Measurements from ENCODE around the gene PLEKHA5. TPM values are rescaled to one million over a fixed set of nuclear protein-coding genes. Genes with fewer than 3 reads are reported as not detected.

The PLEKHA5 gene
- total RNA-seq, 1 experiment from 2014 or later = 14.0 TPM

DNA sequence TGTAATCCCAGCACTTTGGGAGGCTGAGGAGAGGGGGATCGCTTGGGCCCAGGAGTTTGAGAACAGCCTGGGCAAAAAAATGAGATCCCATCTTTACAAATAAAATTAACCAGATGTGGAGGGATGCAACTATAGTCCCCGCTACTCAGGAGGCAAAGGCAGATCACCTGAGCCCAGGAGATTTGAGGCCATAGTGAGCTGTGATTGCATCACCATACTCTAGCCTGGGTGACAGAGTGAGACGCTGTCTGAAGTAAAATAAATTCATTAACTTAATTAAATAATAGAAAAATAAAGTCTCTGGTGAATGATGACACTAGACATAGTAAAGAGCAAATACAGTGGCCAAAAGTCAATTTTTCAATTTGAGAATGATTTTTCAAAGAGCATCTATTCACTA lies 16.1 kb upstream of the PLEKHA5 start:
- no TSS peak for BruUV-seq (replicated peaks)
- ChIA-PET POLR2A (ENCODE audit: low non-redundant PET) (no interaction called here), CTCF (interaction anchor here (0.6 kb wide), 1 partner anchor 102 kb away, joined by 3 read pairs; no protein-coding TSS in a partner anchor)
- Histone ChIP-seq H3K27ac (ENCODE audit: low read depth, low read length, poor library complexity, severe bottlenecking) (no peak overlapping the region), H3K4me1 (ENCODE audit: insufficient read depth, low read length, poor library complexity, severe bottlenecking) (no peaks in the 10 kb centered on the region), H3K27me3 (replicated peaks; ENCODE audit: insufficient read depth, low read depth, low read length, poor library complexity) (no peaks in the 10 kb centered on the region), H3K4me3 (ENCODE audit: low read depth, low read length, poor library complexity, severe bottlenecking) (no peak overlapping the region), H3K9me3 (ENCODE audit: low read depth, low read length, poor library complexity, severe bottlenecking) (no peaks in the 10 kb centered on the region), H3K36me3 (ENCODE audit: insufficient read depth, low read length, poor library complexity, severe bottlenecking) (no peaks in the 10 kb centered on the region)
- DNase-seq (ENCODE audit: low spot score) = no peak
- TF ChIP-seq, protein P1, sequence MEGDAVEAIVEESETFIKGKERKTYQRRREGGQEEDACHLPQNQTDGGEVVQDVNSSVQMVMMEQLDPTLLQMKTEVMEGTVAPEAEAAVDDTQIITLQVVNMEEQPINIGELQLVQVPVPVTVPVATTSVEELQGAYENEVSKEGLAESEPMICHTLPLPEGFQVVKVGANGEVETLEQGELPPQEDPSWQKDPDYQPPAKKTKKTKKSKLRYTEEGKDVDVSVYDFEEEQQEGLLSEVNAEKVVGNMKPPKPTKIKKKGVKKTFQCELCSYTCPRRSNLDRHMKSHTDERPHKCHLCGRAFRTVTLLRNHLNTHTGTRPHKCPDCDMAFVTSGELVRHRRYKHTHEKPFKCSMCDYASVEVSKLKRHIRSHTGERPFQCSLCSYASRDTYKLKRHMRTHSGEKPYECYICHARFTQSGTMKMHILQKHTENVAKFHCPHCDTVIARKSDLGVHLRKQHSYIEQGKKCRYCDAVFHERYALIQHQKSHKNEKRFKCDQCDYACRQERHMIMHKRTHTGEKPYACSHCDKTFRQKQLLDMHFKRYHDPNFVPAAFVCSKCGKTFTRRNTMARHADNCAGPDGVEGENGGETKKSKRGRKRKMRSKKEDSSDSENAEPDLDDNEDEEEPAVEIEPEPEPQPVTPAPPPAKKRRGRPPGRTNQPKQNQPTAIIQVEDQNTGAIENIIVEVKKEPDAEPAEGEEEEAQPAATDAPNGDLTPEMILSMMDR (conservative IDR thresholded peaks at IDR 0.05; ENCODE audit: low read depth, low read length) = no peak
- no peak for TF ChIP-seq EZH2 (IDR thresholded peaks at IDR 0.05; ENCODE audit: borderline replicate concordance, low read depth, low read length, poor library complexity, severe bottlenecking)
- intact Hi-C loops (cut with micrococcal nuclease; ENCODE audit: unreplicated experiment) = no loop called here

DNA sequence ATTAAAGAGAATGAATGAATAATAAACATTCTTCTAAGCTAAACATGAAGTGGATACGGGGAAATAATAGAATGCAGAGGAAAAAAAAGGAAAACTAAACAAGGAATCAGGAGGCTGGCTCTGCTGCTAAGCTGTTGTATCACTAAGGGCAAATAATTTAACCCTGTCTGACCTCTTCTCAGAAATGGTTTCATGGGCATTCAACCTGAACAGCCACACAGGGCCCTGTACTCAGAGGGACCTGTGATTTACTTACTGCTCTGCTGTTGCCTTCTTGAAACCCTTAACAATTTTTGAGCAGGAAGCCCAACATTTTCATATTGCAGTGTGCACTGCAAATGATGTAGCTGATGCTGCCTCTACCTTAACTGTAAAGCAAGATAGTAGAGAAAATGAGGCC lies 14.2 kb upstream of the PLEKHA5 start:
- DNase-seq (ENCODE audit: low spot score) = no peak
- no TSS peak for BruUV-seq (replicated peaks)
- no peak overlapping the region for H3K4me3 ChIP-seq (ENCODE audit: low read depth, low read length, poor library complexity, severe bottlenecking)
- ChIA-PET POLR2A (ENCODE audit: low non-redundant PET) (no interaction called here), CTCF (no interaction called here)
- H3K9me3 ChIP-seq (ENCODE audit: low read depth, low read length, poor library complexity, severe bottlenecking) = no peaks in the 10 kb centered on the region
- no peaks in the 10 kb centered on the region for H3K36me3 ChIP-seq (ENCODE audit: insufficient read depth, low read length, poor library complexity, severe bottlenecking)
- no peaks in the 10 kb centered on the region for H3K27me3 ChIP-seq (replicated peaks; ENCODE audit: insufficient read depth, low read depth, low read length, poor library complexity)
- intact Hi-C loops (cut with micrococcal nuclease; ENCODE audit: unreplicated experiment) = no loop called here
- H3K27ac ChIP-seq (ENCODE audit: low read depth, low read length, poor library complexity, severe bottlenecking) = no peak overlapping the region
- TF ChIP-seq EZH2 (IDR thresholded peaks at IDR 0.05; ENCODE audit: borderline replicate concordance, low read depth, low read length, poor library complexity, severe bottlenecking) = no peak
- TF ChIP-seq, protein P1 (conservative IDR thresholded peaks at IDR 0.05; ENCODE audit: low read depth, low read length) = no peak
- no peaks in the 10 kb centered on the region for H3K4me1 ChIP-seq (ENCODE audit: insufficient read depth, low read length, poor library complexity, severe bottlenecking)

DNA sequence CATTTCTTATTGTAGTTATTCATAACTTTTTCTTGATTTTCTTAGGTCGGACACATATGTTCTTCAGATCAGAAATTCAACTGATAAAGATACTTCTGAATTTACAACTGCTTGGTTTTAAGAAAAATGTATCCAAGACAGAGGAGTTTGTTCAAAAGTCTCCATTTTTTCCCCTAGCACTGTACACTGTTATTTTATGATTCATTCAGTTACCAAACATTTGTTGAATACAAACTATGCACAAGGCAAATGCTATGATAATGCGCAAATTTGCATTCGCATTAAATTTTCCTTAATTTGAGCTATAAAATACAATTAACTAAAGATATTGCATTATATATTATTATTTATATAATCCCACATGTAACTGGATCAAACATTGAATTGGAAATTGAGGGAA lies 10.1 kb upstream of the PLEKHA5 start:
- H3K36me3 ChIP-seq (ENCODE audit: insufficient read depth, low read length, poor library complexity, severe bottlenecking) = no peaks in the 10 kb centered on the region
- H3K4me3 ChIP-seq (ENCODE audit: low read depth, low read length, poor library complexity, severe bottlenecking) = no peak overlapping the region
- BruUV-seq (replicated peaks) = no TSS peak
- H3K9me3 ChIP-seq (ENCODE audit: low read depth, low read length, poor library complexity, severe bottlenecking) = no peaks in the 10 kb centered on the region
- H3K27ac ChIP-seq (ENCODE audit: low read depth, low read length, poor library complexity, severe bottlenecking) = no peak overlapping the region
- CTCF ChIA-PET = no interaction called here
- TF ChIP-seq EZH2 (IDR thresholded peaks at IDR 0.05; ENCODE audit: borderline replicate concordance, low read depth, low read length, poor library complexity, severe bottlenecking) = no peak
- TF ChIP-seq, protein P1 (conservative IDR thresholded peaks at IDR 0.05; ENCODE audit: low read depth, low read length) = no peak
- intact Hi-C loops (cut with micrococcal nuclease; ENCODE audit: unreplicated experiment) = no loop called here
- no peaks in the 10 kb centered on the region for H3K4me1 ChIP-seq (ENCODE audit: insufficient read depth, low read length, poor library complexity, severe bottlenecking)
- no peak for DNase-seq (ENCODE audit: low spot score)
- no peaks in the 10 kb centered on the region for H3K27me3 ChIP-seq (replicated peaks; ENCODE audit: insufficient read depth, low read depth, low read length, poor library complexity)
- POLR2A ChIA-PET (ENCODE audit: low non-redundant PET) = no interaction called here

Data from A673 (cell line).